LNCAP (cell line): ENCODE data around the gene HNRNPUL1.

Experiments
- TF ChIP-seq, protein P1 (sequence below): fragments of 450-650 bp; IDR thresholded peaks from 2 replicates; pipeline ENCODE4 v1.5.1; 2017; ENCODE audit warnings: mild to moderate bottlenecking

HNRNPUL1 gene

GRCh38 chr19:41273076-41273475 lies 8.9 kb downstream of the HNRNPUL1 start:
- TF ChIP-seq, protein P1, sequence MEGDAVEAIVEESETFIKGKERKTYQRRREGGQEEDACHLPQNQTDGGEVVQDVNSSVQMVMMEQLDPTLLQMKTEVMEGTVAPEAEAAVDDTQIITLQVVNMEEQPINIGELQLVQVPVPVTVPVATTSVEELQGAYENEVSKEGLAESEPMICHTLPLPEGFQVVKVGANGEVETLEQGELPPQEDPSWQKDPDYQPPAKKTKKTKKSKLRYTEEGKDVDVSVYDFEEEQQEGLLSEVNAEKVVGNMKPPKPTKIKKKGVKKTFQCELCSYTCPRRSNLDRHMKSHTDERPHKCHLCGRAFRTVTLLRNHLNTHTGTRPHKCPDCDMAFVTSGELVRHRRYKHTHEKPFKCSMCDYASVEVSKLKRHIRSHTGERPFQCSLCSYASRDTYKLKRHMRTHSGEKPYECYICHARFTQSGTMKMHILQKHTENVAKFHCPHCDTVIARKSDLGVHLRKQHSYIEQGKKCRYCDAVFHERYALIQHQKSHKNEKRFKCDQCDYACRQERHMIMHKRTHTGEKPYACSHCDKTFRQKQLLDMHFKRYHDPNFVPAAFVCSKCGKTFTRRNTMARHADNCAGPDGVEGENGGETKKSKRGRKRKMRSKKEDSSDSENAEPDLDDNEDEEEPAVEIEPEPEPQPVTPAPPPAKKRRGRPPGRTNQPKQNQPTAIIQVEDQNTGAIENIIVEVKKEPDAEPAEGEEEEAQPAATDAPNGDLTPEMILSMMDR: no peak

DNA sequence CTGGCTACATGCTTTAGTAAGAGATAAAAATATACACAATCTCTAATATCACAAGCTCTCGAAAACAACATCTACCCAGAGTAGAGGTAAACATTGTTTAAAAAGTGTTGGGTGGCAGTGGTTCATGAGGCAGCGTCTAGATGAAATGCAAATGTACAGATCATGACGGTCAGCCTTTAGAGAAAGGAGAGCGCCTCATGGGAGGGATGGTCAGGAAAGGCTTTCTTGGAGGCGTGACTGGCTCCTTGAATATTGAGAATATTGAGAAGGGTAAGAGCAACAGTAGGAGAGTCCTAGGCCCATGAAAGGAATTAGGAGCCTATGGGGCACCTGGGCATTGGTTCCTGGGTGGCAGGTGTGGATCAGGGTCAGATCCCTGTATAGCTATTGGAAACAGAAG lies 10.6 kb downstream of the HNRNPUL1 start:
- TF ChIP-seq, protein P1: no peak

- TF ChIP-seq, protein P1: no peak
Measured at GRCh38 chr19:41276231-41276630, 12.1 kb downstream of the HNRNPUL1 start.

- TF ChIP-seq, protein P1: no peak
Measured at GRCh38 chr19:41278478-41278877, 14.3 kb downstream of the HNRNPUL1 start.

DNA sequence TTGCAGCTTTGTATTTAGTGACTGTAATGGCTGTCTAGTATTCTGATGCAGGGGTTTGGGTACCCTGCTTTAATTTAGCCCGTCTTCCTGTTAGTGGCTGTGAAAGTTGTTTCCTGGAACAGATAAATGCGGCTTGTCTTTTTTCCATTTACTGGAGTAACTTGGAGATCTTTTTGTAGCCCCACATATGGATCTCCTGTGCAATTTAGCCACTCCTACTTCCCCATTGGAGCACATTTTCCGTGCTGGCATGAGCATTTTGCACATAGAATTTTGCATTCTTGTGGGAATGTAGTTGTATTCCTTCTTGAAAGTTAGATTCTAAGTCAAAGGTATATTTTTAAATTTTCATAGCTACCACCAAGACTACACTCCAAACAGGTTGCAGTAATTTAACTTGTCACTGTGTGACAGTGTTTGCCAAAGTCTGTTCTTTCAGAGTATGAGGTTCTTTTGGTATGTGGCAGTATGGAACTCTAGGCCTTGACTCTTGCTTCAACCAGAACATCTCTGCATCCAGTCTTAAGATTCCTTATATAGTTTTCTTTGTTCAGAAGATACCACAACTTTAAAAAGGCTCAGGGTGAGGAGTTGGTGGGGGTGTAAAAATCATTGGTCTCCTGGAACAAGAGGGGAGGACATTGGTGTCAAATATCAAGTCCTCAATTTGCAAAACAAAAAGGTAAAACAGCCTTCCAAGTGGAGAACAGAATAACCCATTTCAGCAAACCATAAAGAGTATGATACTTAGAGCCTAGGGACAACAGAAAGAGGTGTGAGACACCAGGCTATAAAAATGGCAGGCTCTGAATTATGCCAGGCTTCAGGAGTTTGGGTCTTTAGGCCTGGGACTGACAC lies 24.7 kb downstream of the HNRNPUL1 start:
- TF ChIP-seq, protein P1: no peak

DNA sequence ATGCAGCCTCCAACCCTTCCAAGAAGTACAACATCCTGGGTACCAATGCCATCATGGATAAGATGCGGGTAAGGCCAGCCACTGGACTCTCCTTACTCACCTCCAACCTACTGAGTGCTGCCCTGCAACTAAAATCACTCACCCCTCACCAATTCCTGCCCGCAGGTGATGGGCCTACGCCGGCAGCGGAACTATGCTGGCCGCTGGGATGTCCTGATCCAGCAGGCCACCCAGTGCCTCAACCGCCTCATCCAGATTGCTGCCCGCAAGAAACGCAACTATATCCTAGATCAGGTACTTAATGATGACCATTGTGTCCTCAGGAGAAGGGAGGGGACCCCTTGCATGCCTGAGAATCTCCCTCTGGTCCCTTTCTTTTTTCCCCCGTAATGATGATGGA lies 30.2 kb downstream of the HNRNPUL1 start:
- TF ChIP-seq, protein P1: no peak

- TF ChIP-seq, protein P1: no peak
Measured at GRCh38 chr19:41295499-41295898, 31.3 kb downstream of the HNRNPUL1 start.
